ENCODE data around the gene CHTF8. TPM values are rescaled to one million over a fixed set of nuclear protein-coding genes. Genes with fewer than 3 reads are reported as not detected.
A peak's percentile ranks its signal among the peaks of the same experiment; 100 is the strongest.
"Not testable (repeated sequence)": the region's sequence is repeated elsewhere in the genome, so short reads cannot be mapped to it uniquely, and the experiment has no call there.

The CHTF8 gene
- total RNA-seq, 1 experiment from 2014 or later: 107 TPM

DNA sequence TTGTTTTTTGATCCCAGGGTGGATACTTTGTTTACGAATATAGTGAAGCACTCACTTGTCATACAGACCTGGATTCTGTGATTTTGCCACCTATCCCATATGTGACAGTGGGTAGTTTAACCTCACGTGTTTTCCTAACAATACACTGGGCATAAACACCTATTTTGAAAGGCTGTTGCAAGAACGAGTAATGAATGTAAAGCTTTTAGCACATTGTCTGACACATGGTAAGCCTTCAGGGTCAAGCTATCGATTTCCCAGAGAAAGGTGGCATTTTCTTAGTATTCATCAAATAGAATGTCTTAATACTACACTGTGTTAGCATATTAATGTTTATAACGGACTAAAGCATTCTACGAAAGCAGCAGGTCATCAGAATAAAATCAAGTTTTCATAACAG, 1.9 kb downstream of the CHTF8 start:
- H3K4me3 Mint-ChIP-seq (ENCODE audit: unreplicated experiment): peak overlapping the region; percentile 87
- no peaks in the 10 kb centered on the region for H3K9me3 Mint-ChIP-seq (ENCODE audit: unreplicated experiment)
- peaks cover 20% of the 10 kb centered on the region for H3K4me1 Mint-ChIP-seq (ENCODE audit: insufficient read depth, unreplicated experiment)
- CTCF ChIA-PET: interaction anchor here (0.7 to 2.2 kb wide), 4 partner anchors 17 to 283 kb away, joined by 3 to 12 read pairs (median 8); no protein-coding TSS in a partner anchor
- POLR2A ChIA-PET: interaction anchor here (0.8 to 1.7 kb wide), 6 partner anchors 9 to 287 kb away, joined by 3 to 8 read pairs (median 4); partner anchors contain the start of genes HAS3 and TANGO6
- peaks cover 42% of the 10 kb centered on the region for H3K36me3 Mint-ChIP-seq (ENCODE audit: insufficient read depth, unreplicated experiment)
- TF ChIP-seq, protein P1, sequence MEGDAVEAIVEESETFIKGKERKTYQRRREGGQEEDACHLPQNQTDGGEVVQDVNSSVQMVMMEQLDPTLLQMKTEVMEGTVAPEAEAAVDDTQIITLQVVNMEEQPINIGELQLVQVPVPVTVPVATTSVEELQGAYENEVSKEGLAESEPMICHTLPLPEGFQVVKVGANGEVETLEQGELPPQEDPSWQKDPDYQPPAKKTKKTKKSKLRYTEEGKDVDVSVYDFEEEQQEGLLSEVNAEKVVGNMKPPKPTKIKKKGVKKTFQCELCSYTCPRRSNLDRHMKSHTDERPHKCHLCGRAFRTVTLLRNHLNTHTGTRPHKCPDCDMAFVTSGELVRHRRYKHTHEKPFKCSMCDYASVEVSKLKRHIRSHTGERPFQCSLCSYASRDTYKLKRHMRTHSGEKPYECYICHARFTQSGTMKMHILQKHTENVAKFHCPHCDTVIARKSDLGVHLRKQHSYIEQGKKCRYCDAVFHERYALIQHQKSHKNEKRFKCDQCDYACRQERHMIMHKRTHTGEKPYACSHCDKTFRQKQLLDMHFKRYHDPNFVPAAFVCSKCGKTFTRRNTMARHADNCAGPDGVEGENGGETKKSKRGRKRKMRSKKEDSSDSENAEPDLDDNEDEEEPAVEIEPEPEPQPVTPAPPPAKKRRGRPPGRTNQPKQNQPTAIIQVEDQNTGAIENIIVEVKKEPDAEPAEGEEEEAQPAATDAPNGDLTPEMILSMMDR (IDR thresholded peaks at IDR 0.05; ENCODE audit: unreplicated experiment): no peak
- no peak overlapping the region for H3K27ac Mint-ChIP-seq (ENCODE audit: low read depth, unreplicated experiment)
- no peaks in the 10 kb centered on the region for H3K27me3 Mint-ChIP-seq (ENCODE audit: insufficient read depth, unreplicated experiment)
- DNase-seq (ENCODE audit: unreplicated experiment): no peak
- intact Hi-C loops (cut with micrococcal nuclease): no loop called here
- BruUV-seq (replicated peaks): no TSS peak

DNA sequence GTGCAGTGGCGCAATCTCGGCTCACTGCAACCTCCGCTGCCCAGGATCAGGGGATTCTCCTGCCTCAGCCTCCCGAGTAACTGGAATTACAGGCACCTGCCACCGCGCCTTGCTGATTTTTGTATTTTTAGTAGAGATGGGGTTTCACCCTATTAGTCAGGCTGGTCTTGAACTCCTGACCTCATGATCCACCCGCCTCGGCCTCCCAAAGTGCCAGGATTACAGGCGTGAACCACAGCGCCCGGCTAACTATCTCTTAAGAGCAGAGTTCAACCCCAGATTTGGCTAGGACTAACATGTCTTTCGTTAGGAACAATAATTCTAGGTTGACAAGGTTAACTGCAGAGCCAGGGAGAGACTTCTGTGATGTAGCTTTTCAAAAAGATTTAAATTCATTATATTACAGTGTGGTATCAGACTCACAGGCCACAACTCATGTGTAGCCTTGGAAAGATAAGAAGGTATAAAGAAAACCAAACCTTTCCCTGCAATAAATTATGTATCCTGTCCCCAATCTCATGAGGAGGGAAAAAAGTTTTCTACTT, 4.3 kb downstream of the CHTF8 start:
- Mint-ChIP-seq H3K9me3 (ENCODE audit: unreplicated experiment) (no peaks in the 10 kb centered on the region), H3K4me1 (ENCODE audit: insufficient read depth, unreplicated experiment) (peaks cover 6% of the 10 kb centered on the region), H3K27ac (ENCODE audit: low read depth, unreplicated experiment) (no peak overlapping the region), H3K36me3 (ENCODE audit: insufficient read depth, unreplicated experiment) (peaks cover 33% of the 10 kb centered on the region), H3K27me3 (ENCODE audit: insufficient read depth, unreplicated experiment) (no peaks in the 10 kb centered on the region), H3K4me3 (ENCODE audit: unreplicated experiment) (no peak overlapping the region)
- POLR2A ChIA-PET: interaction anchor here (0.8 kb wide), 1 partner anchor 225 kb away, joined by 3 read pairs; no protein-coding TSS in a partner anchor
- DNase-seq (ENCODE audit: unreplicated experiment): no peak
- no TSS peak for BruUV-seq (replicated peaks)
- CTCF ChIA-PET: interaction anchor here (0.9 to 2.2 kb wide), 3 partner anchors 11 to 226 kb away, joined by 3 to 7 read pairs (median 4); no protein-coding TSS in a partner anchor
- intact Hi-C loops (cut with micrococcal nuclease): loop anchor here (5.0 kb wide), 1 partner anchor 601 kb away; no protein-coding TSS in a partner anchor
- TF ChIP-seq, protein P1 (IDR thresholded peaks at IDR 0.05; ENCODE audit: unreplicated experiment): no peak

DNA sequence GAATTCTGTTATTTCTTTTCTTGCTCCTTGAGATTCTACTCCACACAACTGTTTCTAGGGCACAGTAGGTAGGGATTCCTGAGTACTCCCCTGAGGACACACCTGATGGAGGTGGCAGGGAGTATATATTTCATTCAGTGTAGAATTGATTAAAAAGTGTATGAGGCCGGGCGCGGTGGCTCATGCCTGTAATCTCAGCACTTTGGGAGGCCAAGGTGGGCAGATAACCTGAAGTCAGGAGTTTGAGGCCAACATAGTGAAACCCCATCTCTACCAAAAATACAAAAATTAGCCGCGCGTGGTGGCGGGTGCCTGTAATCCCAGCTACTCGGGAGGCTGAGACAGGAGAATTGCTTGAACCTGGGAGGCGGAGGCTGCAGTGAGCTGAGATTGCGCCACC, 5.6 kb downstream of the CHTF8 start:
- H3K36me3 Mint-ChIP-seq (ENCODE audit: insufficient read depth, unreplicated experiment): peaks cover 36% of the 10 kb centered on the region
- H3K4me1 Mint-ChIP-seq (ENCODE audit: insufficient read depth, unreplicated experiment); H3K27ac Mint-ChIP-seq (ENCODE audit: low read depth, unreplicated experiment); DNase-seq (ENCODE audit: unreplicated experiment); POLR2A ChIA-PET; H3K27me3 Mint-ChIP-seq (ENCODE audit: insufficient read depth, unreplicated experiment); H3K9me3 Mint-ChIP-seq (ENCODE audit: unreplicated experiment); H3K4me3 Mint-ChIP-seq (ENCODE audit: unreplicated experiment); BruUV-seq (replicated peaks): not testable (repeated sequence)
- CTCF ChIA-PET: interaction anchor here (2.2 kb wide), 1 partner anchor 225 kb away, joined by 7 read pairs; no protein-coding TSS in a partner anchor
- intact Hi-C loops (cut with micrococcal nuclease): loop anchor here (5.0 kb wide), 1 partner anchor 600 kb away; no protein-coding TSS in a partner anchor

DNA sequence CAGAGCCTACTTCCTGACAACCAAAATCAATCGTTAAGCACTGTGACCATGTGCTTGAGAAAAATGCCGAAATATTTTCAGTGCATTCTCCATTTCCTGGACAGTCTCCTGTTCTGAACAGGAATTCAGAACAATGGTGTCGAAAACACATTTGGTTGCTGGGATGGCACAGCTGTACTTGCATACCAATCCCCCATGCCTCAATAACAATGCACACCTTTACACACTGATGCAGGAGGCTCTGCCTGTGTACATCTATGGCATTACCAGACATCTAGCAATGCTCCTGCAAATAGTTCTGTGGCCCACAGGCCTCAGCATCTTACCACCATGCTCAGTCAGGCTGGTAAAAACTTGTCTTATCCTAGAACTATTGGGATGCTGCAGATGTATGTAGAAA, 6.2 kb downstream of the CHTF8 start:
- intact Hi-C loops (cut with micrococcal nuclease): loop anchor here (5.0 kb wide), 1 partner anchor 599 kb away; no protein-coding TSS in a partner anchor
- Mint-ChIP-seq H3K27me3 (ENCODE audit: insufficient read depth, unreplicated experiment) (no peaks in the 10 kb centered on the region), H3K9me3 (ENCODE audit: unreplicated experiment) (no peaks in the 10 kb centered on the region), H3K27ac (ENCODE audit: low read depth, unreplicated experiment) (no peak overlapping the region), H3K4me3 (ENCODE audit: unreplicated experiment) (no peak overlapping the region), H3K4me1 (ENCODE audit: insufficient read depth, unreplicated experiment) (no peaks in the 10 kb centered on the region), H3K36me3 (ENCODE audit: insufficient read depth, unreplicated experiment) (peaks cover 33% of the 10 kb centered on the region)
- TF ChIP-seq, protein P1 (IDR thresholded peaks at IDR 0.05; ENCODE audit: unreplicated experiment): no peak
- BruUV-seq (replicated peaks): no TSS peak
- ChIA-PET POLR2A (interaction anchor here (1.6 kb wide), 1 partner anchor 224 kb away, joined by 3 read pairs; no protein-coding TSS in a partner anchor), CTCF (interaction anchor here (0.8 to 7.7 kb wide), 4 partner anchors 13 to 598 kb away, joined by 3 to 110 read pairs (median 80); partner anchors contain the start of gene TANGO6)
- DNase-seq (ENCODE audit: unreplicated experiment): no peak

DNA sequence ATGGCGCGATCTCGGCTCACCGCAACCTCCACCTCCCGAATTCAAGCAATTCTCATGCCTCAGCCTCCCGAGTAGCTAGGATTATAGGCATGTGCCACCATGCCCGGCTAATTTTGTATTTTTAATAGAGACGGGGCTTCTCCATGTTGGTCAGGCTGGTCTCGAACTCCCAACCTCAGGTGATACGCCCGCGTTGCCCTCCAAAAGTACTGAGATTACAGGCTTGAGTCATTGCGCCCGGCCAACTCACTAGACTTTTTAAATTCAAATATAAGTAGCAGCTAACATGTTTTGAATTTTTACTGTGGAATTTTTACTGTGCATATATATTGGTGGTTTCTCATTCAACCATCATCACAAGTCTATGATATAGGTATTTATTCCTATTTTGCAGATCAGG, 7.4 kb downstream of the CHTF8 start:
- not testable (repeated sequence) for BruUV-seq (replicated peaks); H3K27ac Mint-ChIP-seq (ENCODE audit: low read depth, unreplicated experiment); H3K4me3 Mint-ChIP-seq (ENCODE audit: unreplicated experiment); H3K9me3 Mint-ChIP-seq (ENCODE audit: unreplicated experiment); H3K27me3 Mint-ChIP-seq (ENCODE audit: insufficient read depth, unreplicated experiment); H3K4me1 Mint-ChIP-seq (ENCODE audit: insufficient read depth, unreplicated experiment); DNase-seq (ENCODE audit: unreplicated experiment)
- ChIA-PET POLR2A (interaction anchor here (1.0 to 1.6 kb wide), 3 partner anchors 8 to 281 kb away, joined by 3 to 5 read pairs (median 3); partner anchors contain the start of genes CHTF8 and UTP4), CTCF (interaction anchor here (0.6 to 7.7 kb wide), 23 partner anchors 8 to 370 kb away, joined by 3 to 110 read pairs (median 6); partner anchors contain the start of genes CHTF8, HAS3, TANGO6 and UTP4)
- peaks cover 42% of the 10 kb centered on the region for H3K36me3 Mint-ChIP-seq (ENCODE audit: insufficient read depth, unreplicated experiment)
- intact Hi-C loops (cut with micrococcal nuclease): loop anchor here (1.0 to 5.0 kb wide), 3 partner anchors 223 to 598 kb away; no protein-coding TSS in a partner anchor

DNA sequence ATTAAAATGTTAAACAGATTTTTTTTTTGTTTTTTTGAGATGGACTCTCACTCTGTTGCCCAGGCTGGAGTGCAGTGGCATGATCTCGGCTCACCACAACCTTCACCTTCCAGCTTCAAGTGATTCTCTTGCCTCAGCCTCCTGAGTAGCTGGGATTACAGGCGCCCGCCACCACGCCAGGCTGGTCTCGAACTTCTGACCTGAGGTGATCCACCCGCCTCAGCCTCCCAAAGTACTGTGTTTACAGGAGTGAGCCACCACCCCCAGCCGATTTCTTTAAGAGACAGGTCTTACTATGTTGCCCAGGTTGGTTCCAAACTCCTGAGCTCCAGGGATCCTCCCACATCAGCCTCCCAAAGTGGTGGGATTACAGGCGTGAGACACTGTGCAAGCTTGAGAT, 8.0 kb downstream of the CHTF8 start:
- not testable (repeated sequence) for DNase-seq (ENCODE audit: unreplicated experiment); H3K27ac Mint-ChIP-seq (ENCODE audit: low read depth, unreplicated experiment); H3K9me3 Mint-ChIP-seq (ENCODE audit: unreplicated experiment); H3K4me1 Mint-ChIP-seq (ENCODE audit: insufficient read depth, unreplicated experiment); BruUV-seq (replicated peaks); H3K27me3 Mint-ChIP-seq (ENCODE audit: insufficient read depth, unreplicated experiment); H3K4me3 Mint-ChIP-seq (ENCODE audit: unreplicated experiment)
- POLR2A ChIA-PET: interaction anchor here (0.7 to 2.0 kb wide), 5 partner anchors 8 to 277 kb away, joined by 3 to 10 read pairs (median 3); partner anchors contain the start of genes CHTF8 and UTP4
- CTCF ChIA-PET: interaction anchor here (0.5 to 7.7 kb wide), 42 partner anchors 8 to 604 kb away, joined by 3 to 110 read pairs (median 6); partner anchors contain the start of genes CHTF8, HAS3, TANGO6 and UTP4
- intact Hi-C loops (cut with micrococcal nuclease): loop anchor here (1.0 to 5.0 kb wide), 2 partner anchors 222 to 277 kb away; no protein-coding TSS in a partner anchor
- peaks cover 37% of the 10 kb centered on the region for H3K36me3 Mint-ChIP-seq (ENCODE audit: insufficient read depth, unreplicated experiment)
